Umbilical cord (tissue), 2 donors: Measurements from ENCODE around the gene FREM3. TPM values are rescaled to one million over a fixed set of nuclear protein-coding genes. Genes with fewer than 3 reads are reported as not detected.
"Not testable (repeated sequence)": the region's sequence is repeated elsewhere in the genome, so short reads cannot be mapped to it uniquely, and the experiment has no call there.

ENCODE experiments used
- DNase-seq: peaks from one replicate; pipeline ENCODE4 v3.0.0-alpha.2; 2015; ENCODE audit warnings: low spot score
- total RNA-seq: library from RNA; depleted of rRNA; stranded (reverse); fragments of >200 nt; gene quantifications from one replicate; pipeline ENCODE4 v1.2.3, GENCODE V29; 2014; ENCODE audit warnings: low replicate concordance; ENCODE audit not compliant: insufficient read depth

The FREM3 gene
- total RNA-seq: 2.2 TPM

DNA sequence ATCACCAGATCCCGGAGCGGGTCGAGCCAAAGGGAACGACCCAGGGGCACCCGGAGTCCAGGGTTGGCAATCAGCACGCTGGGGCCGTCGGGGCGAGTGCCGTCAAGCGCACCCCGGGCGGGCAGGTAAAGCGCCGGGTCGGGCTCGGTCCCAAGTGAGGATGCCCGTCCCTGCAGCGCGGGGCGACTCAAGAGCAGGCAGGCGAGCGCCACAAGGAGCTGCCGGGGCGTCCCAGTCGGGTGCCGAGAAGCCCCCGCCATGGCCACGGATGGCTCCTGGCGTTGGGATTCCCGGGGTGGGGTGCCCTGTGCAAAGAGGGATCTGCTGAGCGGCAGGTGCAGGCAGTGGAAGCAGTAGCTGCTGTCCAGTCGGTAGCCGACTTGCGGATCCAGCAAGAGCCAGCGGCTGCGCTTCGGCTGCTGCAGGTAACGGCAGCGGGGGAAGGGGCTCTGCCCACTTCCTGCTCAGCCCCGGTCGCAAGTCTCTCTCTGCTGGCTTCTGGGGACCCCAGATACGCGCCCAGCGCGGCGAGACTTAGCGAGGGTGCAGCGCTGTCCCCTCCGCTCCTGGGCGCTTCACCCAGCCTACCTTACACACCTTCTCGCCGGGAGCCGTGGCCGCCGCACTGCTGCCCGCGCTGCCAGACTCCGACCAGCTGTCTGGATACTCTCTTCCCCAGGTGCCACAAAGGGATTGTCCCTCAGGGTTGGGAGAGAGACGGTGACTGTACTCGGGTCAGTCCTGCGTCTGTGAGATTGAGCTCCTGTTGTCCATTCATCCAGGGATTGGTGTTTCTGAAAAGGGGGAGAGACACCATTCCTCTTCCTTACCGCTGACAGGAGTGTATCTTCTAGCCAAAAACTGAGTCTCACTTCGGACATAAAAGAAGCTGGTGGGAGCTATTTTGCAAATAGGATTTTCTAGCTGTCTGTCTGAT, at the start of gene FREM3:
Gene FREM3 (minus strand): TSS at position 260 of the 937 bp plus-strand sequence. CDS start 0 bp downstream, at position 260.
- DNase-seq: no peak

DNA sequence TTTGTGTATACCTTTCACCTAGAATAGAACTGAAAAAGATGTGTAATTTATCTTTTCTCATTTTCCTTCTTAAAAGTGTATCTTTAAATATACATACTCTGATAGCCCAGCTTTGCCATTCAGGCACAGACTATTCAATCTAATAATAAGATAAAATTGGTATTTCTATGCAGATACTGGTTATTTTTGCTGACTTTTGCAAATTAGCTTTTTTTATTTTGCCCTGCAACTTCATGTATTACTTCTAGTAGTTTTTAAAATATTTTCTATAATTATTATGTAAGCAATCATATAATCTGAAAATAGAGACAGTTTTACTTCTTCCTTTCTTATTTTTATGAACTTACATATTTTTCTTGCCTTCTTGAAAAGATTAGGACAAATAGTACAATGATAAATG, 45.4 kb upstream of the FREM3 start:
- no peak for DNase-seq

DNA sequence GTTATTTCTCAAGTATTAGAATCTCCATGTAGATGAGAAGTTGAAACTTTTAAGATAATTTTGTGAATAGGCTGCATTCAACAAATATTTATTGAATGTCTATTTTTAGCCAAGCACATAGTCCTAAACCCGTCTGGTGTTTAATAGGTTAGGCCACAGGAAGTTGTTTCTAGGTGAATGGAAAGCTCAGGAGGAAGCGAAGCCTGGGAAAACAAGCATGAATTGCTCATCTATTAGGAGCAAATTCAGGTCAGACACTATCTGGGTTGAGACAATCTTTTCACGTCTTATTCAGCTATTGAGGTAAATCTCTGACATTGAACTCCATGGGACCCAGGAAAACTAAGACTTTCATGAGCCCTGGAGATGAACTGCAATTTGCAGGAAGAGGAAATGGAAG, 43.1 kb upstream of the FREM3 start:
- no peak for DNase-seq

DNA sequence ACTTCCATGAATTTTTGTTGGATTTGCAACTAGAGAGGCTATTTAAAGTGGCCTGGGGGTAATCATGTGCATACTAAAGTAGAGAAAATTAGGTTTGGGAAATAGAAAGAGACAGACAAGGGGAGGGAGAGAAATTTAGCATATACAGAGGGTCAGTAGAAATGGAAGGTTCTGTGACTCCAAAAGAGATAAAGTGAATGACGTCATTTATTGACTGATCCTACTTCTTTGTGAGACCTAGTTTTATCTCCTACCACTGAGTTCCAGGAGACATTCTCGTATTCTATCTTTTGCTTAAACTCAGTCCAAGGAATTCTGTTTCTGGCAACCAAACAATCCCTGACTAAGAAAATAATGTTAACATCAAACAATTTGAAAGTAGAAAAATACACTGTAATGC, 42.4 kb upstream of the FREM3 start:
- no peak for DNase-seq

DNA sequence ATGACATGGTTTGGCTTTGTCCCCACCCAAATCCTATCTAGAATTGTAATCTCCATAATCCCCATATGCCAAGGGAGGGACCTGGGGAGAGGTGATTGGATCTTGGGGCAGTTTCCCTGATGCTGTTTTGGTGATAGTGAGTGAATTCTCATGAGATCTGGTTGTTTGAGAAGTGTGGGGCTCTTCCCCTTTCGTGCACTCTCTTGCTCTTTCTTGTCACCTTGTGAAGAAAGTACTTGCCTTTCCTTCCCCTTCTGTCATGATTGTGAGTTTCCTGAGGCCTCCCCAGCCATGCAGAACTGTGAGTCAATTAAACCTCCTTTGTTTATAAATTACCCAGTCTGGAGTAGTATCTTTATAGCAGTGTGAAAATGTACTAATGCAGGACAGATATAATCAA, 36.4 kb upstream of the FREM3 start:
- DNase-seq: no peak

DNA sequence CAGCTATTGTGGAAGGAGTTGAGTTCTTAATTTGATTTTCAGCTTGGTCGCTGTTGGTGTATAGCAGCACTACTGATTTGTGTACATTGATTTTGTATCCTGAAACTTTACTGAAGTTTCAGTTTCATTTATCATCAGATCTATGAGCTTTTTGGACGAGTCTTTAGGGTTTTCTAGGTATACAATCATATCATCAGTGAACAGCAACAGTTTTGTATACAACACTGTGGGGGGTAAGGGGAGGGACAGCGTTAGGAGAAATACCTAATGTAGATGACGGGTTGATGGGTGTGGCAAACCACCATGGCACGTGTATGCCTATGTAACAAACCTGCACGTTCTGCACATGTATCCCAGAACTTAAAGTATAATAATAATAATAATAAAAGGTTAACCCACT, 35.6 kb upstream of the FREM3 start:
- DNase-seq: not testable (repeated sequence)

DNA sequence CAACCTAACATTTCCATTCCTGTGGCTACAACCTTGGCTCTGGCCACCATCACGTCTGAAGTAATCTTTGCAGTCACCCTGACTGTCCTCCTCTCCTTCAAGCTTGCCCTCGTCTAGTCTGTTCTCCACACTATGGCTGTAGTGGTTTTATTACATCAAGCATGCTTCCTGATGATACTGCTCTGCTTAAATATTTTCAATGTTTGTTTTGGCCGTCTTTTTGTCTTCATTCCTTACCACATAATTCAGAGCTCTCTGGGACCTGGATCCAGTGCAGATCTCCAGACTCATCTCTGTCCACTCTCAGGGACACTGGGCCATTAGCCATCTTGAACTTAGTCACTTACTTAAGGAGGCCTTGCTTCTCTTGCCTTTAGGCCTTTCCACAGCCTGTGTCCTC, 27.7 kb upstream of the FREM3 start:
- no peak for DNase-seq

DNA sequence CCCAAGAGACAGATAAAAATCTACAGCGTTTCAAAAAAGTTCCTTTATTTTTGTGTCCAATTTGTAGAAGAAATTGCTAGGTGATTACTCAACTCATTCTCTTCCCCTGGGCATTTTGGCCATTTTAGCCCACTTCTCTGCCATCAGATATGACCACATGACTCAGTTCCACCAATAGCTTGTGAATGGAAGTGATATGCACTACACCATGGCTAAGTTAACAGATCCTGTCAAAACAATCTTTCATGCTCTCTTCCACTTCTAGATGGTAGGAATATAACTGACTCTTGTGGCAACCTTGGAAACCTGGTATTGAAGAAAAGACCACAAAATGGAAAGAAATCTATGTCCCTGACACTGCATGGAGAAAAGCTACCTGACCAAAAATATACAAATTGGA, 26.2 kb upstream of the FREM3 start:
- no peak for DNase-seq

DNA sequence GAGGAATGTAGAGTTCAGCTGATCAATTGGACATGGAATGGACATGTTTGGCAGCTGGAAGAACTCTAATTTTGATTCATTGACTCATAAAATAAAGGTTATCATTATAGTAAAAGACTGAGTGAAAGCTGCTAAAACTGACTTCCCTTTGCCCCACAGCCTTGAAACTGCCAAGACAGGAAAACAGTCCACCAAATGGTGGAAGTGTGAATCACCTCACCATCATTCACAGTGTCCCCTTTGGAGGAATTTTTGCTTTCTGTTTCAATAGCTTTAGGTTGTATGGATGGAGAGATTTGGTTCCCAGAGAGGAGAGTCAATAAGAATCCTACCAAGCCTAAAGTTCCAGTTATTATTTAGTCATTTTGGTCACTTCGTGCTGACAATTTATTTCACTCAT, 20.8 kb upstream of the FREM3 start:
- DNase-seq: no peak

DNA sequence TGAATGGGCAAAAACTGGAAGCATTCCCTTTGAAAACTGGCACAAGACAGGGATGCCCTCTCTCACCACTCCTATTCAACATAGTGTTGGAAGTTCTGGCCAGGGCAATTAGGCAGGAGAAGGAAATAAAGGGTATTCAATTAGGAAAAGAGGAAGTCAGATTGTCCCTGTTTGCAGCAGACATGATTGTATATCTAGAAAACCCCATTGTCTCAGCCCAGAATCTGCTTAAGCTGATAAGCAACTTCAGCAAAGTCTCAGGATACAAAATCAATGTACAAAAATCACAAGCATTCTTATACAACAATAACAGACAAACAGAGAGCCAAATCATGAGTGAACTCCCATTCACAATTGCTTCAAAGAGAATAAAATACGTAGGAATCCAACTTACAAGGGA, 18.3 kb upstream of the FREM3 start:
- DNase-seq: not testable (repeated sequence)

DNA sequence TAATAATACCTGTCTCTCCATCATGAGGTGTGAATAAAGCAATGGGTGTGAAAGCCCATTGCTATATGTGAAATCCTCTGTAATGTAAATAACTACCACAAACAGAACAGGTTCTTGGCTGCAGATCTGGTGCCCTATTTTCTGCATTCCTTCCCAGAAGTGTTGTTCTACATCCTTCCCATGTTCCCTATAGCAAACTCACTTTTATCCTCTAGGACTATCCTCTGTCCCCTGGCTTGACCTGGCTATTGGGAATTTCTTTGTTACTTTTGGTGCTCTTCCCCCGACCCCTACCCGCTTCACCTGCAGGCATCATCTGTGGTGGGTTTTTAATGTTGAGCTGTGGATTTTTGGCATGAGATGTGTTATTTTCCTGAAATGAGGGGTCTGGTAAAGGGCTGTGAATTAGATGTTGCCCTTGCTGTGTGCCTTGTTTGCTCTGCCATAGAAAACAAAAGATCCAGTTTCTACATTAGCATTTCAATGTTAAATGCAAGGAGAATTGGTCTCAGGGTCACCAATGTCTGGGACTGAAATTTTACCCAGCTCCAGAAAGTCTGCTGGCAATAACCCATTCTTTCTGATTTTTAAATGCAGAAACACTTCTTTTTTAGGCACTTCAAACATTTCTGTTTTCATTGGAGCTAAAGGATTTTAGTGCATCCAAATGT, 13.6 kb upstream of the FREM3 start:
- no peak for DNase-seq

DNA sequence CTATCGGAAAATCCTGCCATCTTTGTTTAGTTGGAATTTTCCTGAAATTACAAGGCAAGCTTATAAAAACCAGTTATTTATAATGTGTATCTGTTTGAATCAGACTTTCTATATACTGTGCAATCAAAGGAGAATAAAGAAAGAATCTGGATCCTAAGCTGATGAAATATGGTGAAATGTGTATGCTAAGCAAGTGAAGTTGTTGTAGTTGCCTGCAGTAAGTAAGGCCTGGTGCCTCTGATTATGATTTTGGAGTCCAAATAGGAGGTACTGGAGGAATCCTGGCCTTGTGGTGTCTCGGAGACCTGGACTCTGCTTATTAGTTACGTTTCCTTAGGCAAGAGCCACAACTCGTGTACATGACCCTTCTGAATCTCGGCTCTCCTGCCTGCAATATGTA, 13.1 kb upstream of the FREM3 start:
- DNase-seq: no peak

DNA sequence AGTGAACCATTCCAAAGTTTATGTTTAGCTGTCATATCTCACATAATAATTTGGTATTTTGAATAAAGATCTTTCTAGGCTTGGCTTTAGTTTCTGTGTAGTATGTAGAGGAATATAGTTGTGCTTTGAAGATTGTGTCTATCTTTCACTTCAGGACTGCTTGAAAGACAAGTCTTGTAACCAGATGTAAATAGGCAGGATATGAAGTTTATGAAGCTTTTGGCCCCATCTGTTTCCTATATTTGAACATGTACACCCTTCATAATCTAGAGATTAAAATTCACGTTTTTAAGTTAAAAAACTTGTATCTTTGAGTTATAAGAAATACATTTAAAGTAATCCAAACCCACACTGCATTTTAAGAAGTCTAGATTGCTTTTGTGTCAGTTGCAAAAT, 11.7 kb upstream of the FREM3 start:
- no peak for DNase-seq

DNA sequence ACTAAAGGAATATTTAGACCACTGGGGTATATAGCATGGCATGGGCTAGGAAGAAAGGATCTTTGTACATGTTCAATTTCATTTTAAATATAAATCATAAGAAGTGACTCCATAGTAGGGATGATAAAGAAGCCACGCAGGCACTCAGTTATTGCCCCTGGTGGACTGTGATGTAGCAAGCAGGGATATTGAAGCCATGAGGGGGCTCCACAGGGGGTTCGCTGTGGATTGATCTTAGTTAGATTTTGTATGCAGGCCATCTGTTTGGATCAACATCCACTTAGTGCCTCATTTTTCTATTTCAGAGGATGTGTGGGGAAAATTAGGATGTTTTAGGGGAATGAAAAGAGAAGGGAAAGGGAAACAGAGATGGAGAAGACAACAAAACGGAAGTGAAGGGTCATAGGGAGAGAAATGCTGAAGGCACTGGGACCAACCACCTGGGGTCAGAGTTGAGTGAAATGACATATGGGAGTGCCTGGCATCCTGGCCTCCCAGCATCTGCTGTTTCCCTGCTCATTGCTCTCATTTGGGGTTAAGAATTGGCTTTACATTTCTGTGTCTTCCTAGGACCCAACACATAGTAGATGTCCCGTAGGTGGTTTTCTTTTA, 11.2 kb upstream of the FREM3 start:
- no peak for DNase-seq

DNA sequence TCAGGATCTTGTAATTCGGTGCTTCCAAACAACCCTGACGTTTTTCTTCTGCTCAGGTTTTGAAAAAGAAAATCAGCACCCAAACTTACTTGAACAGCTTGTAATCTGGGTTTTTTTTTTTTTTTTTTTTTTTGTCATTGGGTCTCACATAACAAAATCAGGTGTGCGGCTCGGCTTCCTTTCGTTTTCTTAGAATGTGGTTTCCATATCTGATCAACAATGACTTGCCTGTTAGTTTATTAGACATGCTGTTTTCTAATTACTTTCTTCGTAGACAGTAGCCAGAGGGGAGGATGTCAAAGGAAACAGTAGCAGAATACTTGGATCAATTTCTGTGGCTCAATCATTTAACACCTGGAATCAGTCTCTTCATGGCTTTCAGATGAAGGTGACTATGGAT, 890 bp upstream of the FREM3 start:
- no peak for DNase-seq

DNA sequence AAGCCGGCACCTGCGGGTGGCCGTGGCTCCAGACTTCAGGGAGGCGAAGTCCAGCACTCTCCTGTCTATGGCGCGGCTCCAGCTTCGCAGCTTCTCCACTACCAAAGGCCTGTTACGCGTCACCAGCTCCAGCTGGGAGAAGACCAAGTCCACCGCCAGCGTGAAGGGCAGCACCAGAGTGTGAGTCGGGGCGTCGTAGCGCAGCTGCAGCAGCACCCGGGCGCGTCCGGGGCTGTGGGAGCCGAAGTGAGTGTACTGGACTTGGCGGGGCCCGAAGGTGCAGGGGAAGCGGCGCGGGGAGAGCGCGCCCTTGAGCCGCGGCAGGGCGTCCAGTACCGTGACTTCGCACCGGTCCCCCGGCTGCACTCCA, 444 bp downstream of the FREM3 start:
- peak; percentile 9 for DNase-seq

DNA sequence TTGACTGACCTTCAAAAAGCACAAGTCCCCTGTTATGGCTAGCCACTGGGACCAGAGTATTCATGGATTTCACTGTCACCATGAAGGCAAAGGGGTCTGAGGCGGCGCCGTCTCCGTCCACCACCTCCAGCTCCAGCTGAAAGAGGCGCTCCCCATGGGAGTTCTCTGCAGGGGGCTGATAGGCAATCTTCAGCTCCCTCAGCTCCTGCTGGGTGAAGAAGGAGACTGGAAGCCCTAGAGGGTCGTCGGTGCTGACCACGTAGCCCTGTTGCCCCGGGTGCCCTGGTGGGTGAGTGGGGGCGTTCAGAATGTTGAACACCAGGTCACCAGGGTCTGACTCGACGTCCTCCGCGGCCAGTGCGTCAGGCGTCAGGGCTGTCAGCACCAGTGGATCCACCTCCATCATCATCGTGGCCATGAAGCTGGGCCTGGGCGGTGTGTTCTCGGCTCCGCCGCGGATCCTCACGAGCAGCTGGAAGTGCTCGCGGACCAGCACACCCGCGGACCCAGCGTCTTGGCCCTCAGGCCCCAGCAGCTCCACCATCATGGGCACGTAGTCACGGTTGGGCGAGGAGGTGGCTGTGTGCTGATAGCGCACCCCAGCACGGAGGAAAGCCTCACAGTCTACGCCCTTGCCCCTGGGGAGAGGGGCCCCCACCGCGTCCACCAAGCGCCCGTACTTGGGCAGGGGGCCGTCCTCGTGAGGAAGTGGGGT, 987 bp downstream of the FREM3 start:
- DNase-seq: no peak

DNA sequence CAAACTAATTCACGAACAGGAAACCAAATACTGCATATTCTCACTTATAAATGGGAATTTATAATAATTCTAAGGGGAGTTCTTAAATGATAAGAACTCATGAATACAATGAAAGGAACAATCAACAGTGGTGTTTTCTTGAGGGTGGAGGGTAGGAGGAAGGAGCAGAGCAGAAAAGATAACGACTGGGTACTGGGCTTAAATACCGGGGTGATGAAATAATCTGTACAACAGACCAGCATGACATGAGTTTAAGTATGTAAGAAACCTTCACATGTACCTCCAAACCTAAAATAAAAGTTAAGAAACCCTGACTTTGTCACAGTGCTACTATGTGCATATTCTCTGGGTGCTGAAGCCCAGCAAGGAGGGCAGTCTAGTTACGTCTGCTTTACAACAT, 6.6 kb downstream of the FREM3 start:
- no peak for DNase-seq

DNA sequence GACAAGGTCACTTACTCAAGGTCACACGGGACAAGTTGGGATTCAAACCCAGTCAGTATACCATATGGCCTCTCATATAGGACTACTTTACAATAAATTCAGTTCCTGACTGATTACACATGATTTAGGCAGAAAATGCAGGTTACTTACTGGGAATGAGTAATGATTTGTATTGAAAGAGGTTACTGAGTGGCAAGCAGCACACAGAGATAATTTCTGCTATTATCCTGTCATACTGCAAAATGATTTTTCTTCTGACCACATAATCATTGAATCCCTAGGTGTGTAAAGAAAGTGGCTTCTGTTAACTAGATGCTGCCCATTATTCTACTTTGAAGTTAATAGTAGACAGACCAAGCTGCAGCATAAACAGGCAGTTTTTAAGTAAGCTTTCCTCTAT, 8.2 kb downstream of the FREM3 start:
- no peak for DNase-seq

DNA sequence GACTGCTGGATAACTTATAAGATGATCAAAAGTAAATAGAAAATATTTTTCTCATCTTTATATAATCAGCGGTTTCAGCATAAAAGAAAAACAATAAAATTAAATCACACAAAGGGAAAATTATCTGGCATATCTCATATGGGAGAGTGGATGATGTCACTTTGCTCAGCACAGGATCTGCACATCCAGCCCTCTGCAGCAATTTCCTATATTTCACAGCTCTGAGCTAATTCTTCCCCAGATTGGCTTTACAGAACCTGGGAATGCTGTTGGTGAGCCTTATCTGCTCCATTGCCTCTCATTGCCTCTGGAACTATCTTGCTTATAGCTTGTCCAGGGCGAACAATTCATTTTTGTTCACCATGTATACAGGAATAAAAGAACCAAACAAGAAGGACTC, 21.0 kb downstream of the FREM3 start:
- DNase-seq: no peak

DNA sequence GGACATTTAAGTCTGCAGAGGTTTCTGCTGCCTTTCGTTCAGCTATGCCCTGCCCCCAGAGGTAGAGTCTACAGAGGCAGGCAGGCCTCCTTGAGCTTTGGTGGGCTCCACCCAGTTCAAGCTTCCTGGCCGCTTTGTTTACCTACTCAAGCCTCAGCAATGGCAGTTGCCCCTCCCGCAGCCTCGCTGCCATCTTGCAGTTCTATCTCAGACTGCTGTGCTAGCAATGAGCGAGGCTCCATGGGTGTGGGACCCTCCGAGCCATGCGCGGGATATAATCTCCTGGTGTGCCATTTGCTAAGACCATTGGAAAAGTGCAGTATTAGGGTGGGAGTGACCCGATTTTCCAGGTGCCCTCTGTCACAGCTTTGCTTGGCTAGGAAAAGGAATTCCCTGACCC, 26.8 kb downstream of the FREM3 start:
- DNase-seq: not testable (repeated sequence)

DNA sequence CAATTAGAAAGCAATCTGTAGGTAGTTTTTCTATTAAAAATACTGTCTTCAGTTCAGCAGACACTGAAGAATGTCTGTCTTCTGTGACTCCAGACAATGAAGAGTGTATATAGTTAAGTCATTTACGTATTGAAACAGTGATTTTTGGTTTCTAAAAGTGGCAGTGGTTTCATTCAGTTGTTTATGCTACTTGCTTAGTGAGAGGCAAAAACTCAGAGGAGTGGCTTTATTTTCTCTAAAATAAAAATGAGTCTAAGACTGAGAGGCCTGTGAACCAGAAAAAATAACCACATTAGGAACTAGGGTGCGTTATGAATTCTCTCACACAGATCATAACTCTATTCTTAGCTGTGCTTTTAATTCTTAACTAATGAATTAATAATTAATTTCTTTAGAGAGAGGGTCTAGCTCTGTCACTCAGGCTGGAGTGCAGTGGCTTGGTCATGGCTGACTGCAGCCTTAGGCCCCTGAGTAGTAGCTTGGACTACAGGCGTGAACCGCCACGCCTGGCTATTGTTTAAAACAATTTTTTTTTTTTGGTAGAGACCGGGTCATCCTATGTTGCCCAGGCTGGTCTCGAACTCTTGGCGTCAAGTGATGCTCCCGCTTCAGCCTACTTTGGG, 31.4 kb downstream of the FREM3 start:
- no peak for DNase-seq
